H1 (cell line): Measurements from ENCODE around the gene DHX34. TPM values are rescaled to one million over a fixed set of nuclear protein-coding genes. Genes with fewer than 3 reads are reported as not detected.

Experiments
- CTCF ChIA-PET: fragments of 300-600 bp; sonication (Branson Sonifier 250); formaldehyde crosslinking; loops from one replicate; lab custom pipeline; 2021; ENCODE audit not compliant: partially characterized antibody; lab: Charles Lee
- POLR2A ChIA-PET: fragments of 300-600 bp; sonication (Branson Sonifier 250); formaldehyde crosslinking; loops from one replicate; lab custom pipeline; 2021; ENCODE audit warnings: inconsistent platforms; ENCODE audit not compliant: partially characterized antibody; lab: Charles Lee
- DNase-seq, 2 experiments: peaks; one replicate each; pipeline versions ENCODE4 v3.0.0 to v3.0.0-alpha.2; 2010 to 2022; ENCODE audit warnings: low spot score in 2 of 2, low read depth in 1 of 2, mixed read lengths in 1 of 2
- FAIRE-seq: peaks from 2 replicates; lab custom pipeline; 2011; peaks lifted over from hg19 to GRCh38; lab: Jason Lieb, UNC
- H2AFZ ChIP-seq: 2 replicates; pipeline ENCODE4 v1.8.1; 2012; ENCODE audit warnings: low read length, inconsistent platforms
- H2AK5ac ChIP-seq: 2 replicates; pipeline ENCODE4 v1.6.1; 2013; ENCODE audit warnings: low read depth, low read length
- H2BK120ac ChIP-seq: replicated peaks from 2 replicates; pipeline ENCODE3; 2013; ENCODE audit warnings: low read depth, low read length, inconsistent platforms
- H2BK12ac ChIP-seq: 2 replicates; pipeline ENCODE4 v1.6.1; 2013; ENCODE audit warnings: low read depth, low read length
- H2BK15ac ChIP-seq: 2 replicates; pipeline ENCODE4 v1.6.1; 2013; ENCODE audit warnings: low read length
- H2BK20ac ChIP-seq: 2 replicates; pipeline ENCODE4 v1.6.1; 2013; ENCODE audit warnings: low read length
- H2BK5ac ChIP-seq: 2 replicates; pipeline ENCODE4 v1.6.1; 2013; ENCODE audit warnings: low read depth, low read length
- H3K14ac ChIP-seq: 2 replicates; pipeline ENCODE4 v1.6.1; 2013; ENCODE audit warnings: inconsistent platforms; ENCODE audit not compliant: insufficient read length
- H3K18ac ChIP-seq: 2 replicates; pipeline ENCODE4 v1.6.1; 2013; ENCODE audit warnings: low read length; ENCODE audit errors: extremely low read depth
- H3K23ac ChIP-seq: 2 replicates; pipeline ENCODE4 v1.6.1; 2013; ENCODE audit warnings: inconsistent platforms; ENCODE audit not compliant: insufficient read length
- H3K23me2 ChIP-seq: 2 replicates; pipeline ENCODE4 v1.6.1; 2013; ENCODE audit warnings: low read depth, low read length
- H3K27ac ChIP-seq: 2 replicates; pipeline ENCODE4 v1.6.1; 2011; ENCODE audit warnings: low read depth, low read length, inconsistent platforms
- H3K27me3 ChIP-seq, 4 experiments: replicated peaks in 1 of 4; 1 replicate in 1 of 4; 2 replicates in 3 of 4; pipeline versions ENCODE4 v1.6.1 to v1.8.1; 2011 to 2013; ENCODE audit warnings: low read length in 3 of 4, mild to moderate bottlenecking in 3 of 4, inconsistent platforms in 2 of 4, mixed read lengths in 2 of 4, moderate library complexity in 1 of 4; ENCODE audit not compliant: control insufficient read depth in 3 of 4, insufficient read depth in 3 of 4; ENCODE audit errors: extremely low read depth in 1 of 4
- H3K36me3 ChIP-seq, 4 experiments: 2 replicates each; pipeline versions ENCODE4 v1.6.1 to v1.8.1; 2011 to 2013; ENCODE audit warnings: mild to moderate bottlenecking in 4 of 4, low read length in 3 of 4, moderate library complexity in 2 of 4, control low read depth in 1 of 4, inconsistent platforms in 1 of 4; ENCODE audit not compliant: insufficient read depth in 4 of 4, control insufficient read depth in 2 of 4
- H3K4ac ChIP-seq: replicated peaks from 2 replicates; pipeline ENCODE3; 2013; ENCODE audit warnings: low read length, low read depth, mixed read lengths, inconsistent platforms; ENCODE audit not compliant: insufficient read length
- H3K4me1 ChIP-seq, 4 experiments: replicated peaks in 1 of 4; 1 replicate in 1 of 4; 2 replicates in 3 of 4; pipeline versions ENCODE4 v1.6.1 to v1.8.1; 2011 to 2013; ENCODE audit warnings: low read length in 3 of 4, inconsistent platforms in 2 of 4, mixed read lengths in 1 of 4; ENCODE audit not compliant: insufficient read depth in 4 of 4, control insufficient read depth in 3 of 4
- H3K4me2 ChIP-seq, 2 experiments: 2 replicates each; pipeline versions ENCODE4 v1.6.1 to v1.8.1; 2011 to 2013; ENCODE audit warnings: low read depth in 2 of 2, low read length in 2 of 2, control low read depth in 1 of 2, inconsistent platforms in 1 of 2, mild to moderate bottlenecking in 1 of 2; ENCODE audit not compliant: insufficient read depth in 1 of 2
- H3K4me3 ChIP-seq, 4 experiments: fragments of 200-600, 300-600 bp in 1 of 4; sonication (generic), shearing (Covaris generic), sonication (Bioruptor Twin) in 1 of 4; 2 replicates each; pipeline versions ENCODE4 v1.5.1 to v1.8.1; 2011 to 2016; ENCODE audit warnings: low read length in 4 of 4, low read depth in 3 of 4, control low read depth in 2 of 4, inconsistent platforms in 2 of 4, mild to moderate bottlenecking in 2 of 4, mixed read lengths in 1 of 4, moderate library complexity in 1 of 4; ENCODE audit not compliant: insufficient read depth in 2 of 4; ENCODE audit errors: extremely low read depth in 1 of 4
- H3K56ac ChIP-seq: replicated peaks from 2 replicates; pipeline ENCODE3; 2013; ENCODE audit warnings: low read depth, mild to moderate bottlenecking, mixed read lengths, low read length, inconsistent platforms; ENCODE audit not compliant: insufficient read length
- H3K79me1 ChIP-seq: 2 replicates; pipeline ENCODE4 v1.6.1; 2013; ENCODE audit warnings: low read depth, low read length, control low read depth
- H3K79me2 ChIP-seq, 2 experiments: 2 replicates each; pipeline versions ENCODE4 v1.6.1 to v1.8.1; 2012 to 2013; ENCODE audit warnings: low read length in 2 of 2, mild to moderate bottlenecking in 2 of 2, inconsistent platforms in 1 of 2; ENCODE audit not compliant: insufficient read depth in 2 of 2, control insufficient read depth in 1 of 2
- H3K9ac ChIP-seq, 4 experiments: replicated peaks in 1 of 4; 1 replicate in 1 of 4; 2 replicates in 3 of 4; pipeline versions ENCODE4 v1.6.1 to v1.8.1; 2011 to 2013; ENCODE audit warnings: low read depth in 3 of 4, low read length in 3 of 4, control low read depth in 2 of 4, mild to moderate bottlenecking in 2 of 4, moderate library complexity in 2 of 4, inconsistent platforms in 1 of 4; ENCODE audit errors: extremely low read depth in 1 of 4
- H3K9me3 ChIP-seq, 2 experiments: 2 replicates each; pipeline versions ENCODE4 v1.6.1 to v1.8.1; 2012 to 2013; ENCODE audit warnings: mild to moderate bottlenecking in 2 of 2, moderate library complexity in 2 of 2, control low read depth in 1 of 2, inconsistent platforms in 1 of 2, low read depth in 1 of 2, low read length in 1 of 2, mixed read lengths in 1 of 2; ENCODE audit not compliant: insufficient read depth in 2 of 2
- H4K20me1 ChIP-seq, 2 experiments: replicated peaks in 1 of 2; 2 replicates each; pipeline versions ENCODE3 to v1.8.1; 2011 to 2013; ENCODE audit warnings: inconsistent platforms in 2 of 2, low read length in 2 of 2, mild to moderate bottlenecking in 1 of 2; ENCODE audit not compliant: insufficient read depth in 2 of 2, control insufficient read depth in 1 of 2
- H4K5ac ChIP-seq: 2 replicates; pipeline ENCODE4 v1.6.1; 2013; ENCODE audit warnings: low read length, low read depth, mixed read lengths, inconsistent platforms; ENCODE audit not compliant: insufficient read length
- H4K8ac ChIP-seq: 2 replicates; pipeline ENCODE4 v1.8.0; 2013; ENCODE audit warnings: mild to moderate bottlenecking, moderate library complexity, low read length, inconsistent platforms; ENCODE audit not compliant: insufficient read depth; ENCODE audit errors: extremely low read depth
- H4K91ac ChIP-seq: replicated peaks from 2 replicates; pipeline ENCODE3; 2013; ENCODE audit warnings: low read length, mixed read lengths, inconsistent platforms; ENCODE audit not compliant: insufficient read length
- KDM1A ChIP-seq: fragments of 200-600, 300-600 bp; sonication (generic); IDR thresholded peaks from 2 replicates; pipeline ENCODE4 v1.7.1; 2016; ENCODE audit warnings: mild to moderate bottlenecking, low read length, borderline replicate concordance
- KDM4A ChIP-seq: IDR thresholded peaks from one replicate; pipeline ENCODE4 v1.7.1; 2012; ENCODE audit warnings: low read depth, mild to moderate bottlenecking, moderate library complexity, low read length, inconsistent platforms; ENCODE audit not compliant: severe bottlenecking
- SP4 ChIP-seq: IDR thresholded peaks from 2 replicates; pipeline ENCODE4 v1.6.1; 2012; ENCODE audit warnings: low read length, inconsistent platforms
- SUZ12 ChIP-seq: fragments of 200-600 bp; sonication (generic); IDR thresholded peaks from 2 replicates; pipeline ENCODE4 v1.6.1; 2012; ENCODE audit warnings: mild to moderate bottlenecking, inconsistent platforms, low read length, moderate library complexity, mixed read lengths
- WGBS, 2 experiments: shearing (Covaris generic) in 1 of 2; methylation state at CpG; one replicate each; pipeline versions ENCODE4 v1.1.6 to v1.1.7; 2013 to 2015; ENCODE audit warnings: low lambda C conversion rate in 2 of 2, mixed read lengths in 2 of 2, inconsistent platforms in 1 of 2, low coverage in 1 of 2, missing lambda C conversion rate in 1 of 2; ENCODE audit not compliant: insufficient replicate concordance in 2 of 2, insufficient coverage in 1 of 2, insufficient read length in 1 of 2; ENCODE audit errors: extremely low coverage in 1 of 2, missing lambda C conversion rate in 1 of 2; 5-methylcytosine and 5-hydroxymethylcytosine counted together
- polyA plus RNA-seq, 7 experiments: library from polyadenylated mRNA; depleted of rRNA in 3 of 7; stranded (reverse) in 5 of 7; unstranded in 2 of 7; fragments of >200 nt in 5 of 7; fragments of 200-250 nt in 2 of 7; gene quantifications; 1 replicate in 5 of 7; 2 replicates in 1 of 7; 4 replicates in 1 of 7; pipeline versions ENCODE4 v1.2.1 to v1.2.3, GENCODE V29; 2011 to 2013; ENCODE audit warnings: missing spikeins in 2 of 7, mixed read lengths in 2 of 7
- total RNA-seq: library from RNA; stranded (reverse); fragmentation: NEBNext Ultra II Directional; extraction: Animal tissue kit (Norgen Biotek cat#: 25700); gene quantifications from 2 replicates; pipeline ENCODE4 v1.2.1, GENCODE V29; 2021

Gene DHX34
- total and polyA plus RNA-seq, 2 of the 8 experiments (the other 6 are each of a cell fraction or from before 2014, with no cell fraction given): 17.5 to 24.3 TPM

DNA sequence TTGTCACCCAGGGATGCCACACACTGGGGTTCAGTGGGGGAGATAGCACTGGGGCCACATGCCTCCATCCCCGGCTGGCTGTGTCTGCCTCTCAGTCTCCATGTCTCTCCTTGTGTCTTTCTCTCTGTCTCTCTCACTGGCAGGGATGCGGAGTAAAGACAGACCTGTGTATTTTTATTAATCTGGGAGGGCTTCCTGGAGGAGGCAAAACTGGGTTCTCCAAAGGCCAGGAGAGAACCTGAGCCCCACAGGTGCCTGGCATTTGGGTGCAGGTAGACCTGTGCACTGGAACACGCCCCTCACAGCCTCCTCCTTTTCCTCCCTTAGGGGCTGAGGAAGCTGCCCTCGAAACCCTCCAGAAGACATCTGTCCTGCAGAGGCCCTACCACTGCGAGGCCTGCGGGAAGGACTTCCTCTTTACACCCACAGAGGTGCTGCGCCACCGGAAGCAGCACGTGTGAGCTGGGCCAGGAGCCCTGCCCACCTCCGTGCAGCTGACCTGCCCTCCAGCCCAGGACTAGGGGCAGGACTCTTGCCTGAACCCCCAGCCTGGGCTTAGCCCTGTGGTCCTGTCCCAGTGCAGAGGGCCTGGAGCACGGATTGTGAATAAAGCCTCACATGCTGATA lies 32.7 kb downstream of the DHX34 start:
- DNase-seq: no peak
- Histone ChIP-seq H4K5ac (no peak overlapping the region), H3K4ac (no peak overlapping the region), H2BK120ac (no peak overlapping the region), H3K4me1 (no peaks in the 10 kb centered on the region), H3K9ac (no peak overlapping the region), H2BK5ac (no peak overlapping the region), H2AFZ (no peak overlapping the region), H4K20me1 (peaks cover 2 to 4% of the 10 kb centered on the region in 2 experiments), H3K79me2 (no peaks in the 10 kb centered on the region), H3K23ac (no peak overlapping the region), H3K14ac (no peak overlapping the region), H4K91ac (no peak overlapping the region), H3K9me3 (no peaks in the 10 kb centered on the region), H3K27me3 (no peaks in the 10 kb centered on the region; a peak in 1 of 7 replicates), H2BK12ac (no peak overlapping the region), H2BK20ac (no peak overlapping the region), H3K23me2 (no peaks in the 10 kb centered on the region), H3K56ac (no peak overlapping the region), H3K4me3 (no peak overlapping the region), H4K8ac (no peak overlapping the region), H2BK15ac (no peak overlapping the region), H3K4me2 (no peak overlapping the region), H3K18ac (no peak overlapping the region), H3K27ac (no peak overlapping the region), H2AK5ac (no peak overlapping the region), H3K79me1 (no peaks in the 10 kb centered on the region), H3K36me3 (peaks cover 20 to 46% (median 41%) of the 10 kb centered on the region in 4 experiments; a peak in 7 of 8 replicates)
- ChIA-PET CTCF (interaction anchor here (0.6 to 6.8 kb wide), 5 partner anchors 9 to 483 kb away, joined by 3 to 50 read pairs (median 4); partner anchors contain the start of gene DHX34), POLR2A (interaction anchor here (1.0 to 1.8 kb wide), 4 partner anchors 10 to 27 kb away, joined by 4 to 6 read pairs (median 5); no protein-coding TSS in a partner anchor)
- TF ChIP-seq SUZ12 (no peak), SP4 (no peak), KDM4A (no peak), KDM1A (no peak)
- 90% methylated on average over 11 of the region's 11 CpGs; no CpG with 5 or more reads in 1 of the 2 experiments for WGBS, 2 experiments
- FAIRE-seq: no peak
